Prostate gland (tissue), 2 donors: ENCODE results near the gene SUPT3H.

Experiments
- POLR2A ChIP-seq: fragments of 450-650 bp; IDR thresholded peaks from one replicate; pipeline ENCODE4 v1.6.1; 2016; ENCODE audit warnings: antibody characterized with exemption, mild to moderate bottlenecking
- POLR2AphosphoS5 ChIP-seq: sonication (generic); formaldehyde crosslinking; IDR thresholded peaks from one replicate; pipeline ENCODE4 v1.6.1; 2017; ENCODE audit warnings: antibody characterized with exemption
- TF ChIP-seq, protein P1 (sequence below), 4 experiments: fragments of 200-600 bp in 2 of 4; fragments of 450-650 bp in 2 of 4; sonication (generic) in 2 of 4; IDR thresholded peaks; 1 replicate in 3 of 4; 2 replicates in 1 of 4; pipeline ENCODE4 v1.5.1; 2016 to 2019; ENCODE audit warnings: antibody characterized with exemption in 4 of 4, mild to moderate bottlenecking in 2 of 4, moderate library complexity in 2 of 4

- TF ChIP-seq, protein P1, sequence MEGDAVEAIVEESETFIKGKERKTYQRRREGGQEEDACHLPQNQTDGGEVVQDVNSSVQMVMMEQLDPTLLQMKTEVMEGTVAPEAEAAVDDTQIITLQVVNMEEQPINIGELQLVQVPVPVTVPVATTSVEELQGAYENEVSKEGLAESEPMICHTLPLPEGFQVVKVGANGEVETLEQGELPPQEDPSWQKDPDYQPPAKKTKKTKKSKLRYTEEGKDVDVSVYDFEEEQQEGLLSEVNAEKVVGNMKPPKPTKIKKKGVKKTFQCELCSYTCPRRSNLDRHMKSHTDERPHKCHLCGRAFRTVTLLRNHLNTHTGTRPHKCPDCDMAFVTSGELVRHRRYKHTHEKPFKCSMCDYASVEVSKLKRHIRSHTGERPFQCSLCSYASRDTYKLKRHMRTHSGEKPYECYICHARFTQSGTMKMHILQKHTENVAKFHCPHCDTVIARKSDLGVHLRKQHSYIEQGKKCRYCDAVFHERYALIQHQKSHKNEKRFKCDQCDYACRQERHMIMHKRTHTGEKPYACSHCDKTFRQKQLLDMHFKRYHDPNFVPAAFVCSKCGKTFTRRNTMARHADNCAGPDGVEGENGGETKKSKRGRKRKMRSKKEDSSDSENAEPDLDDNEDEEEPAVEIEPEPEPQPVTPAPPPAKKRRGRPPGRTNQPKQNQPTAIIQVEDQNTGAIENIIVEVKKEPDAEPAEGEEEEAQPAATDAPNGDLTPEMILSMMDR (IDR thresholded peaks at IDR 0.05), result no peak
- no peak for TF ChIP-seq POLR2A
- TF ChIP-seq POLR2AphosphoS5, result no peak
Observed at GRCh38 chr6:45112711-45113110, 265.0 kb downstream of the SUPT3H start.
